ENCODE measurements around the gene ZNF143. TPM values are rescaled to one million over a fixed set of nuclear protein-coding genes. Genes with fewer than 3 reads are reported as not detected.

The ZNF143 gene
- polyA plus RNA-seq, 4 donors, result 25.5 to 33.7 (median 27.2) TPM

DNA sequence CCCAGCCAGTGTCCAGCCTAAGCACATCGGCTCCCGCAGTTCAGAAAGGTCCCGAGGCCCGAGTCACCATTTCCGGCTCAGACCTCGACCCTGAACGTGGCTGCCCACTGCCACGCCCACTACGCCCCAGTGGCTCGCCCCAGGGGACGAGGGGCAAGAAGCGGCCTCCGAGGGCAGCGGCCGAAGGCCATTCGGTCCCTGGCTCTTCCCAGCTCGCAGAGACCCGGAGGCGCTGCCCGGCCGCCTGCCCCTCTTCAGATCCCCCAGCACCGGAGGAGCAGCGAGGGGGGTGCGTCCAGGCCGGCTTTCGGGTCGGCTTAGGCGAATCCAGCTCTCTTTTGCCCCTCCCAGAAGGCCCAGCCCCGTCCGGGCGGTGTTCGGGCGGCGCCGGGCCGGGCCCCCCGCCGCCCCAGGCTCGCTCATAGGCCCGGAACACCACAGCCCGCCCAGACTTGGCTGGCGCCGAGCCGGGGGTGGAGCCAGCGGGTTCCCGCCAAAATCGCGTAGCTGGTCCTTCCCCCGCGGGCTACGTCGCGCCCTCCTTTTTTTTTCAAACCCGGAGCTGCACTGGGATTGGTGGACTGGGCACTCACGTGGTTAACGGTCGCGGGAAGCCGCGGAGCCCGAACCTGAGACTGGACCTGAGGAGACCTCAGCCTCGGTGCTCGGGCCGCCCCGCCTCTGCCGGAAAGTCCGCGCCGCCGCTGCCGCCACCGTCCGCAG lies 112.4 kb downstream of the ZNF143 start, which contains the start of gene WEE1:
TSS of gene WEE1 (plus strand) at position 619 of the 723 bp plus-strand sequence. CDS start 264 bp downstream, outside the sequence.
- peak in 3 of 4 donors; percentile 91 to 98 (median 97) for DNase-seq (ENCODE audit: low read depth in 4 of 4, low spot score in 2 of 4)

DNA sequence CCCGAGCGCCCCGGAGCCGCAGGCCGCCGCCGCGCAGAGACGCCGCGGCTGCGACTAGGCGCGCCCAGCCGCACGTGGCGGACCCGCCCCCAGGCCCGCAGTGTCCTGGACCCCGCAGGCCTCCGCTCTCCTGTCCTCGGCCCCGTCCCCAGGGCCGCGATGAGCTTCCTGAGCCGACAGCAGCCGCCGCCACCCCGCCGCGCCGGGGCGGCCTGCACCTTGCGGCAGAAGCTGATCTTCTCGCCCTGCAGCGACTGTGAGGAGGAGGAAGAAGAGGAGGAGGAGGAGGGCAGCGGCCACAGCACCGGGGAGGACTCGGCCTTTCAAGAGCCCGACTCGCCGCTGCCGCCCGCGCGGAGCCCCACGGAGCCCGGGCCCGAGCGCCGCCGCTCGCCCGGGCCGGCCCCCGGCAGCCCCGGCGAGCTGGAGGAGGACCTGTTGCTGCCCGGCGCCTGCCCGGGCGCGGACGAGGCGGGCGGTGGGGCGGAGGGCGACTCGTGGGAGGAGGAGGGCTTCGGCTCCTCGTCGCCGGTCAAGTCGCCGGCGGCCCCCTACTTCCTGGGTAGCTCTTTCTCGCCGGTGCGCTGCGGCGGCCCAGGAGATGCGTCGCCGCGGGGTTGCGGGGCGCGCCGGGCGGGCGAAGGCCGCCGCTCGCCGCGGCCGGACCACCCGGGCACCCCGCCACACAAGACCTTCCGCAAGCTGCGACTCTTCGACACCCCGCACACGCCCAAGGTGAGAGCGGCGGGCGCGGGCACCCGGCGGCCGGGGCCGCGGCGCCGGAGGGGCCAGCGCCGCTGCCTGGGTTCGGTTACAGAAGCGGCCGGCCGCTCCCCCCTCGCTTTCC lies 113.2 kb downstream of the ZNF143 start:
- no peak for DNase-seq (ENCODE audit: low read depth in 4 of 4, low spot score in 2 of 4)

DNA sequence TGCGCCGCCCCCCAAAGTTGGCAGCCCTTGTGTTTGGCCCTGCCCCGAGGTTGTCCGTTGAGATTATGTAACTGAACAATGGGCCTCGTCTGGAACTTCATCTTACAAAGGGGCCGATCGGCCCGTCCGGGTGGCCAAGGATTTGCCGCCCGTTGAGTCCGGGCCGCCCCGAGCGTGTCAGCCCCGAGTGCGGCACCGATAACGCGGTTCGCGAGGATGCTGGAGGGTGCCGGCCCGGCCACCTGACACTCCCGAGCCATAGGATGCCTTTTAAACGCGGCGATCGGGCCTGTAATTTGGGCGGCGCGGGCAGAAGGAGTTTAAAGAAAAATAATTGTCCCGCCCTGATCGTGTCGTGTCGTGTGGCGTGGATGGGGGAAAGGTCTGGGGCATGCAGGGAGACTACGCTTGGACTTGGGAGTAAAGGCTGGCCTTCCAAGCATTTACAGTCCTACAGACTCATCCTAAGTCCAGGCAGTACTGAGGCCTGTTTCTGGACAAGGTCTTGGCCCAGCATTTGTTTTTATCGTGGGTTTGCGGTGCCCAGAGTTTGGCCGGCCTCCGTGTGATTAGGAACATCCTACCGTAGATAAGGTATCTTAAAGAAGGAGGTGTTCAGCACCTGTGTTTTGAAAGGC lies 113.9 kb downstream of the ZNF143 start:
- no peak for DNase-seq (ENCODE audit: low read depth in 4 of 4, low spot score in 2 of 4)

DNA sequence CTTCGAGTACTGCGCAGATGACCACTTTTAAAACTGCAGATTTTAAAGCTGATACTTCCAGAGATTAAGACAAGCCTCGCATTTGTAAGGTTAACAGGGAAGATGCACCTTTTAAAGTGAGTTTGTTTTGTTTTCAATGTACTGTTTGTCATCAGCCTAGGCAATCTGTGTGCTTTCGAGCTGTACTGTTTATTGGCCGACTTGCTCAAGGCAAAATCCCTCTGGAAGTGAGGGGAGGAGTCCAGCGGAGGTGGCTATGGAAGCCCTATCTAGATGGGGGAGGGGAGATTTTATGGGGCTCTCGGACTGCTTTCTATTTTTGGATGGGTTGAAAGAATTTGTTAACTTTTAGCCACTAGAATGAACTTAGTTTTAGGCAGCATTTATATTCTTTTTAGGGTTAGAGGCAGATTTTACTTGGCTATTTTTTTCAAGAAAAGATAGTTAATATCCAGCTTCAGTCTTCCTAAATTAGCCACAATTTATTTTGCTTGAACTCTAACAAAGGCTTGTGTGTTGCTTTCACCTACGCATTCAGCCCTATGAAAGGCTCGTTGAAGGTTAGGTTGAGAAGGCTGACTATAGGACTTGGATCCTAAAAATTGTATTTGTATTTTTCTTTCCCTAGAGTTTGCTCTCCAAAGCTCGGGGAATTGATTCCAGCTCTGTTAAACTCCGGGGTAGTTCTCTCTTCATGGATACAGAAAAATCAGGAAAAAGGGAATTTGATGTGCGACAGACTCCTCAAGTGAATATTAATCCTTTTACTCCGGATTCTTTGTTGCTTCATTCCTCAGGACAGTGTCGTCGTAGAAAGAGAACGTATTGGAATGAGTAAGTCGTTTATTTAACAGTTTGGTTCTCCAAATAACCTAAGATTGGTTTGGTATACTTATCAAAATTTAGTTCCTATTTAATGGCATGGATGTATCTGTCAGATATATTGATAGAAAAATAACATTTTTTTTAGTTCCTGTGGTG lies 114.7 kb downstream of the ZNF143 start:
- no peak for DNase-seq (ENCODE audit: low read depth in 4 of 4, low spot score in 2 of 4)

DNA sequence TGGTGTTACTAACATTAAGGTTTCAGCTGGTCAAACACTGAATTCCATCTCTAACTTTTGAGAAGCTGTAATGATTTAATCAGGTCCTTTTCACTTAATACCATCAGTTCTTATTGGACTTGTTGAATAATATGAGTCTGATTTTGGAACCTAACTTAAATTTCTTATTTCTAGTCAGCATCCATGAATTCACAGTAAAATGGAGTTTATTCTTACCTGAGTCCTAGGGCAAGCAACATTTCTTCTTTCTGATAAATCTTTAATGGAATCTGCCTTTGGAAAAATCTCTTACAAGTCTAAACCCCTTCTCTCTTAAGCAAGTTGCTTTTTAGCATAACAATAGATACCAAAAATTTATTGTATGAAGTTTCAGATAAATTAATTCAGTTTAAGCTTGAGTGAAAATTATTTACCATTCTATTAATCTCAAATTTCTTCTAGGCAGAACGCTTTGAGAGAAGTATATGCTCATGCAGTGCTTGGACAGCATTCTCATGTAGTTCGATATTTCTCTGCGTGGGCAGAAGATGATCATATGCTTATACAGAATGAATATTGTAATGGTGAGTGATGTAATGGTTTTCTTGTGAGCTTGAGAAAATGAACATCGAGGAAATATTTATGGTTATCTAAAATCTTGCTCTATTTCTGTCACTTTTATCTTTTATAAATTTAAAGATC lies 116.0 kb downstream of the ZNF143 start:
- no peak for DNase-seq (ENCODE audit: low read depth in 4 of 4, low spot score in 2 of 4)

DNA sequence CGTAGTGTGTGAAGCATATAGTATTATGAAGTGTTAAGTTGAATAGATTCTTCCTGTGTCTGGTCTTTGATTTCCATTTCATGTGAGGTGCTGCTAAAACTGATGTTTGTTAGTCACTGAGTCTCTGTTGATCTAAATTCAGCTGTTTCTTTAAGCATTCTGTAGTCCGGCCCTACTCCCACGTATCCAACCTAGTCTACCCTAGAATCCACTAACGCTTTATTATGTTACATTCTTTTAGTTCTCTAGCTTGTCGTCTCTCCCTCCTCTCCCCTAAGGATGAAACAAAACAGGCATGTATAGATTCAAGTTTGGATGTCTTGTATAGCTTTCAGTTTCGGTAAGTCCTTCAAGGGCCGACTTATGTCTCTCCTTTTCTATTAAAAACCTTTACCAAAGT lies 116.7 kb downstream of the ZNF143 start:
- no peak for DNase-seq (ENCODE audit: low read depth in 4 of 4, low spot score in 2 of 4)

Other genes with a start within 250 kb of the ZNF143 start
- gene DENND5A, start 195.7 kb upstream of the ZNF143 start, polyA plus RNA-seq (ENCODE audit: insufficient read length in 4 of 4), result 10 to 100 TPM; 77.9 to 98.5 (median 92.7) TPM
- 10 to 100 TPM; 34.9 to 51.2 (median 37.6) TPM for gene TMEM41B, start 146.4 kb upstream of the ZNF143 start, polyA plus RNA-seq (ENCODE audit: insufficient read length in 4 of 4)
- gene IPO7, start 76.4 kb upstream of the ZNF143 start, polyA plus RNA-seq (ENCODE audit: insufficient read length in 4 of 4), result 100 to 1,000 TPM in 2 of 4 donors, 10 to 100 TPM in 2; 97.2 to 120 (median 105) TPM
- 100 to 1,000 TPM in 1 of 4 donors, 10 to 100 TPM in 3; 76.1 to 107 (median 92.2) TPM for gene WEE1, start 112.7 kb downstream of the ZNF143 start, polyA plus RNA-seq (ENCODE audit: insufficient read length in 4 of 4)
- gene SWAP70, start 203.1 kb downstream of the ZNF143 start, polyA plus RNA-seq (ENCODE audit: insufficient read length in 4 of 4), result 10 to 100 TPM; 22.7 to 28.2 (median 24.9) TPM

Data from left renal cortex interstitium (tissue), 4 donors.